B cell (primary cell): ENCODE data around the gene SSH3. TPM values are rescaled to one million over a fixed set of nuclear protein-coding genes. Genes with fewer than 3 reads are reported as not detected.
A peak's percentile ranks its signal among the peaks of the same experiment; 100 is the strongest.

Experiments used
- ATAC-seq: fragments of 200-7000 bp; cut with Tn5 transposase; one replicate; pipeline ENCODE4 v1.10.0; 2021; ENCODE audit warnings: low read depth, mild to moderate bottlenecking, moderate number of reproducible peaks, moderate library complexity
- CTCF ChIA-PET: fragments of 350-600 bp; sonication (Branson Sonifier 250); formaldehyde crosslinking; loops from one replicate; lab custom pipeline; 2021; ENCODE audit warnings: antibody characterized with exemption, inconsistent platforms; lab: Charles Lee
- POLR2A ChIA-PET: fragments of 350-600 bp; sonication (Branson Sonifier 250); formaldehyde crosslinking; loops from one replicate; lab custom pipeline; 2021; ENCODE audit warnings: antibody characterized with exemption; lab: Charles Lee
- DNase-seq: peaks from one replicate; pipeline ENCODE4 v3.0.0; 2013
- H2AFZ ChIP-seq: 2 replicates; pipeline ENCODE4 v1.6.1; 2012; ENCODE audit warnings: mild to moderate bottlenecking, low read depth, low read length; ENCODE audit not compliant: insufficient read depth, poor library complexity, severe bottlenecking
- H3K27ac ChIP-seq, 2 donors: 1 replicate in 1 of 2; 2 replicates in 1 of 2; pipeline ENCODE4 v1.5.1; 2012 to 2013; ENCODE audit warnings: low read length in 2 of 2, mild to moderate bottlenecking in 2 of 2, moderate library complexity in 1 of 2
- H3K27me3 ChIP-seq, 4 experiments: fragments of 200-600 bp in 1 of 4; sonication (generic) in 1 of 4; replicated peaks in 1 of 4; 1 replicate in 2 of 4; 2 replicates in 2 of 4; pipeline versions ENCODE4 v1.6.1 to v1.7.0; 2013 to 2016; ENCODE audit warnings: low read length in 3 of 4, mild to moderate bottlenecking in 2 of 4, mixed read lengths in 1 of 4, moderate library complexity in 1 of 4; ENCODE audit not compliant: insufficient read depth in 4 of 4, control insufficient read depth in 3 of 4; ENCODE audit errors: control extremely low read depth in 1 of 4
- H3K36me3 ChIP-seq, 2 experiments: replicated peaks in 1 of 2; 1 replicate in 1 of 2; 2 replicates in 1 of 2; pipeline versions ENCODE4 v1.6.1 to v1.7.1; 2013; ENCODE audit warnings: low read length in 1 of 2; ENCODE audit not compliant: insufficient read depth in 2 of 2, control insufficient read depth in 1 of 2; ENCODE audit errors: control extremely low read depth in 1 of 2, extremely low read depth in 1 of 2
- H3K4me1 ChIP-seq, 2 donors: fragments of 200-600 bp in 1 of 2; sonication (generic) in 1 of 2; 1 replicate in 1 of 2; 2 replicates in 1 of 2; pipeline versions ENCODE4 v1.5.1 to v1.6.1; 2013 to 2017; ENCODE audit warnings: low read length in 2 of 2; ENCODE audit not compliant: control insufficient read depth in 2 of 2, insufficient read depth in 2 of 2
- H3K4me2 ChIP-seq: replicated peaks from 2 replicates; pipeline ENCODE3; 2012; ENCODE audit warnings: mild to moderate bottlenecking, low read depth, low read length; ENCODE audit not compliant: poor library complexity, severe bottlenecking
- H3K4me3 ChIP-seq, 5 experiments: fragments of 200-600 bp in 1 of 5; sonication (generic) in 1 of 5; 1 replicate in 3 of 5; 2 replicates in 2 of 5; pipeline versions ENCODE4 v1.5.1 to v1.7.0; 2011 to 2016; ENCODE audit warnings: low read length in 4 of 5, mild to moderate bottlenecking in 4 of 5, low read depth in 2 of 5, control low read depth in 1 of 5, moderate library complexity in 1 of 5; ENCODE audit not compliant: insufficient read depth in 1 of 5; ENCODE audit errors: control extremely low read depth in 1 of 5, extremely low read depth in 1 of 5
- H3K79me2 ChIP-seq: fragments of 200-600 bp; sonication (generic); one replicate; pipeline ENCODE4 v1.6.0; 2016; ENCODE audit warnings: low read length; ENCODE audit not compliant: control insufficient read depth, insufficient read depth
- H3K9ac ChIP-seq: fragments of 200-600 bp; sonication (generic); 2 replicates; pipeline ENCODE4 v1.6.1; 2017; ENCODE audit warnings: mild to moderate bottlenecking, low read length, moderate library complexity
- H3K9me3 ChIP-seq, 3 donors: one replicate each; pipeline versions ENCODE4 v1.6.1 to v1.7.1; 2013; ENCODE audit warnings: low read length in 2 of 3; ENCODE audit not compliant: control insufficient read depth in 2 of 3, insufficient read depth in 1 of 3; ENCODE audit errors: control extremely low read depth in 1 of 3
- H4K20me1 ChIP-seq: 2 replicates; pipeline ENCODE4 v1.6.0; 2012; ENCODE audit warnings: mild to moderate bottlenecking, low read length; ENCODE audit not compliant: insufficient read depth, control insufficient read depth, poor library complexity, severe bottlenecking
- H3K27ac Mint-ChIP-seq: one replicate; pipeline ENCODE4 v1.8.0; 2021; ENCODE audit warnings: mixed read lengths
- H3K27me3 Mint-ChIP-seq: one replicate; pipeline ENCODE4 v1.8.0; 2021; ENCODE audit warnings: mixed read lengths
- H3K4me1 Mint-ChIP-seq: one replicate; pipeline ENCODE4 v1.8.0; 2021; ENCODE audit warnings: mixed read lengths
- H3K4me3 Mint-ChIP-seq: one replicate; pipeline ENCODE4 v1.8.0; 2021; ENCODE audit warnings: mixed read lengths
- H3K9me3 Mint-ChIP-seq: one replicate; pipeline ENCODE4 v1.8.0; 2022; ENCODE audit warnings: mixed read lengths; ENCODE audit not compliant: insufficient read depth
- CTCF ChIP-seq: fragments of 200-600 bp; IDR thresholded peaks from one replicate; pipeline ENCODE4 v1.8.0; 2022; ENCODE audit warnings: antibody characterized with exemption, mild to moderate bottlenecking
- EZH2 ChIP-seq: IDR thresholded peaks from 2 replicates; pipeline ENCODE4 v1.6.1; 2012; ENCODE audit warnings: borderline replicate concordance, low read depth, mild to moderate bottlenecking, moderate library complexity, low read length; ENCODE audit not compliant: insufficient read depth, poor library complexity, severe bottlenecking
- WGBS: methylation state at CpG from one replicate; pipeline ENCODE4 v1.1.5; 2013; ENCODE audit warnings: missing lambda C conversion rate; ENCODE audit not compliant: insufficient coverage; 5-methylcytosine and 5-hydroxymethylcytosine counted together
- intact Hi-C: fragments of 100-400 bp; cut with micrococcal nuclease; formaldehyde crosslinking; loops from one replicate; pipeline ENCODE4 v1.10.0; 2022
- polyA plus RNA-seq: library from polyadenylated mRNA; depleted of rRNA; stranded (reverse); fragments of >200 nt; gene quantifications from 2 replicates; pipeline ENCODE4 v1.2.3, GENCODE V29; 2012
- total RNA-seq, 2 donors: library from RNA; stranded (reverse); fragments of 120-200 nt in 1 of 2; gene quantifications; 1 replicate in 1 of 2; 2 replicates in 1 of 2; pipeline versions ENCODE4 v1.2.3 to v1.2.4, GENCODE V29; 2013 to 2022

Gene SSH3
- total and polyA plus RNA-seq, 2 donors (not counting 1 experiment from before 2014, with no cell fraction given): 4.0 to 7.2 TPM

GRCh38 chr11:67287355-67288197 lies 15.8 kb upstream of the SSH3 start:
- Mint-ChIP-seq H3K27me3 (no peaks in the 10 kb centered on the region), H3K4me3 (peak overlapping the region; percentile 76), H3K27ac (peak overlapping the region; percentile 97), H3K9me3 (no peaks in the 10 kb centered on the region), H3K4me1 (peaks cover 38% of the 10 kb centered on the region)
- Histone ChIP-seq H3K27ac (peak overlapping the region; percentile 86 to 92), H2AFZ (peak overlapping the region; percentile 84), H3K9me3 (no peaks in the 10 kb centered on the region), H3K9ac (peak overlapping the region; percentile 92), H3K27me3 (no peaks in the 10 kb centered on the region), H3K36me3 (peaks cover 2 to 72% of the 10 kb centered on the region in 2 experiments), H3K4me3 (peak overlapping the region; percentile 16 to 86 (median 79)), H3K4me1 (peaks cover 38 to 51% of the 10 kb centered on the region in 2 donors), H3K4me2 (peak overlapping the region; percentile 100), H4K20me1 (peaks cover 44% of the 10 kb centered on the region), H3K79me2 (peaks cover 55% of the 10 kb centered on the region)
- CTCF ChIA-PET: interaction anchor here (1.0 to 4.3 kb wide), 10 partner anchors 10 to 174 kb away, joined by 3 to 35 read pairs (median 17); partner anchors contain the start of gene GRK2
- POLR2A ChIA-PET: interaction anchor here (1.0 to 4.0 kb wide), 12 partner anchors 9 to 195 kb away, joined by 3 to 131 read pairs (median 10); partner anchors contain the start of genes AIP, CLCF1, GRK2 and POLD4
- WGBS: 51% methylated on average over 14 of the region's 14 CpGs
- intact Hi-C loops: loop anchor here (1.0 to 5.0 kb wide), 5 partner anchors 10 to 217 kb away; partner anchors contain the start of gene PITPNM1
- no peak for DNase-seq
- no peak for ATAC-seq
- no peak for TF ChIP-seq CTCF
- no peak for TF ChIP-seq EZH2
